ENCODE data around the gene ING5.
"Not testable (repeated sequence)": the region's sequence is repeated elsewhere in the genome, so short reads cannot be mapped to it uniquely, and the experiment has no call there.

GRCh38 chr2:241743008-241743407, 41.2 kb downstream of the ING5 start:
- not testable (repeated sequence) for TF ChIP-seq CTCF (conservative IDR thresholded peaks at IDR 0.05; ENCODE audit: low read length); EZH2phosphoT487 (IDR thresholded peaks at IDR 0.05; ENCODE audit: borderline replicate concordance, low read depth, low read length)

Measured in OCI-LY7 (cell line).